Esophagus squamous epithelium (tissue), 5 donors: ENCODE results near the gene GBGT1. TPM values are rescaled to one million over a fixed set of nuclear protein-coding genes. Genes with fewer than 3 reads are reported as not detected.

Experiments
- DNase-seq: peaks from one replicate; lab custom pipeline; 2025; lab: John Stamatoyannopoulos, UW
- H3K27ac ChIP-seq, 4 donors: fragments of 200-600 bp; sonication (generic); one replicate each; pipeline ENCODE4 v1.5.1; 2016 to 2019; ENCODE audit warnings: mild to moderate bottlenecking in 1 of 4
- H3K27me3 ChIP-seq, 4 donors: fragments of 200-600 bp; sonication (generic); 1 replicate in 3 of 4; 2 replicates in 1 of 4; pipeline versions ENCODE4 v1.5.1 to v1.6.0; 2017 to 2021; ENCODE audit warnings: antibody characterized with exemption in 1 of 4
- H3K36me3 ChIP-seq, 3 donors: fragments of 200-600 bp; sonication (generic); one replicate each; pipeline ENCODE4 v1.5.1; 2016 to 2019
- H3K4me1 ChIP-seq, 3 donors: fragments of 200-600 bp; sonication (generic); one replicate each; pipeline ENCODE4 v1.5.1; 2017 to 2019
- H3K4me3 ChIP-seq, 4 donors: fragments of 200-600 bp; sonication (generic); 1 replicate in 3 of 4; 2 replicates in 1 of 4; pipeline ENCODE4 v1.5.1; 2016 to 2019; ENCODE audit warnings: mild to moderate bottlenecking in 2 of 4, moderate library complexity in 1 of 4
- H3K9me3 ChIP-seq, 3 donors: fragments of 200-600 bp; sonication (generic); one replicate each; pipeline ENCODE4 v1.5.1; 2016 to 2019
- POLR2A ChIP-seq, 4 donors: fragments of 450-650 bp; IDR thresholded peaks; one replicate each; pipeline ENCODE4 v1.6.1; 2017; ENCODE audit warnings: antibody characterized with exemption in 4 of 4, mild to moderate bottlenecking in 4 of 4, moderate library complexity in 3 of 4
- WGBS, 2 donors: methylation state at CpG; one replicate each; pipeline ENCODE4 v1.1.5; 2018; 5-methylcytosine and 5-hydroxymethylcytosine counted together
- intact Hi-C: fragments of 100-400 bp; cut with DNase I; formaldehyde crosslinking; loops from one replicate; pipeline ENCODE4 v1.15.0; 2022
- total RNA-seq, 4 donors: library from RNA; depleted of rRNA; stranded (reverse); fragments of >200 nt; gene quantifications; one replicate each; pipeline ENCODE4 v1.1.0, GENCODE V29; 2016
- TF ChIP-seq, protein P1 (sequence below), 6 experiments: fragments of 450-650 bp in 4 of 6; fragments of 200-600 bp in 2 of 6; sonication (generic) in 2 of 6; IDR thresholded peaks; one replicate each; pipeline ENCODE4 v1.5.1; 2016 to 2019; ENCODE audit warnings: antibody characterized with exemption in 6 of 6, mild to moderate bottlenecking in 4 of 6, moderate library complexity in 4 of 6
- donor health status: DM: yes; HTN: yes; CAD: no.

GBGT1 gene
- total RNA-seq, 4 donors from 2014 or later = 3.0 to 8.8 (median 3.8) TPM

DNA sequence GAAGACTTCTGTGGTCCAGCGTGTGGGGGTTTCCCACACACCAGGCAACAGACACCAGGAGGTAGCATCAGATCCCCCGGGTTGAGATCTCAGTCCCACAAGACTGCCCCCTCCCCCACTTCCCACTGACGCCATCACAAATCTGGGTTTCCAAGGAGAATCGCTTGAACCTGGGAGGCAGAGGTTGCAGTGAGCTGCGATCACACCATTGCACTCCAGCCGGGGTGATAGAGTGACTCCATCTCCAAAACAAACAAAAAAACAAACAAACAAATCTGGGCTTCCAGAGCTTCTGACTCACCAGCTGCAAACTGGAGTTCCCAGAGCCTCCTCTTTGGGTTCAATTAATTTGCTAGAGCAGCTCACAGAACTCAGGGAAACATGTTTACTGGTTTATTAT lies 4.7 kb upstream of the GBGT1 start:
- H3K4me1 ChIP-seq = peaks cover 7 to 11% (median 11%) of the 10 kb centered on the region in 3 donors
- H3K27me3 ChIP-seq = peaks cover 0 to 25% (median 0%) of the 10 kb centered on the region in 4 donors
- no peak overlapping the region for H3K4me3 ChIP-seq
- intact Hi-C loops = no loop called here
- no peaks in the 10 kb centered on the region for H3K9me3 ChIP-seq
- DNase-seq = no peak
- TF ChIP-seq POLR2A (IDR thresholded peaks at IDR 0.05) = no peak
- TF ChIP-seq, protein P1, sequence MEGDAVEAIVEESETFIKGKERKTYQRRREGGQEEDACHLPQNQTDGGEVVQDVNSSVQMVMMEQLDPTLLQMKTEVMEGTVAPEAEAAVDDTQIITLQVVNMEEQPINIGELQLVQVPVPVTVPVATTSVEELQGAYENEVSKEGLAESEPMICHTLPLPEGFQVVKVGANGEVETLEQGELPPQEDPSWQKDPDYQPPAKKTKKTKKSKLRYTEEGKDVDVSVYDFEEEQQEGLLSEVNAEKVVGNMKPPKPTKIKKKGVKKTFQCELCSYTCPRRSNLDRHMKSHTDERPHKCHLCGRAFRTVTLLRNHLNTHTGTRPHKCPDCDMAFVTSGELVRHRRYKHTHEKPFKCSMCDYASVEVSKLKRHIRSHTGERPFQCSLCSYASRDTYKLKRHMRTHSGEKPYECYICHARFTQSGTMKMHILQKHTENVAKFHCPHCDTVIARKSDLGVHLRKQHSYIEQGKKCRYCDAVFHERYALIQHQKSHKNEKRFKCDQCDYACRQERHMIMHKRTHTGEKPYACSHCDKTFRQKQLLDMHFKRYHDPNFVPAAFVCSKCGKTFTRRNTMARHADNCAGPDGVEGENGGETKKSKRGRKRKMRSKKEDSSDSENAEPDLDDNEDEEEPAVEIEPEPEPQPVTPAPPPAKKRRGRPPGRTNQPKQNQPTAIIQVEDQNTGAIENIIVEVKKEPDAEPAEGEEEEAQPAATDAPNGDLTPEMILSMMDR (IDR thresholded peaks at IDR 0.05) = no peak
- WGBS, 2 donors = 54 to 56% methylated on average over 4 to 5 of the region's 6 CpGs
- no peak overlapping the region for H3K27ac ChIP-seq
- H3K36me3 ChIP-seq = no peaks in the 10 kb centered on the region

DNA sequence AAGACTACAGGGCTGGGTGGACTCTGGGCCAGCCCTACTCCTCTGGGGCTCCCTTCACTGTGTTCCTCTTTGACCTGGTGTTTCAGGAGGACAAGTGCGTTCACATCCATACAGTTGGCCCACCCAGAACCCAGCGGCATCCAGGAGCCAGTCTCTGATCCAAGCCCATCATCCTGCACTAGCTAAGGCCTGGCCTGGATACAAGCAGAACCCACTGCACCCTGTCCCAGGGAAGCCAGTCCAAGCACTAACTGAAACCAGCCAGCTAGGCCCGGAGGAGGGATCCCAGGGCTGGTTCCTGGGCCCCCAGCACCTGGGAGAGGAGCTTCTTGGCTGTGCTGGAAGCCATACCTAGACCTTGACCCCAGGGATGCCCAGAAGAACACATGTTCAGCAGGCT lies 4.1 kb upstream of the GBGT1 start:
- no peaks in the 10 kb centered on the region for H3K36me3 ChIP-seq
- H3K27me3 ChIP-seq = peaks cover 0 to 32% (median 0%) of the 10 kb centered on the region in 4 donors
- no peak overlapping the region for H3K4me3 ChIP-seq
- peaks cover 14 to 18% (median 18%) of the 10 kb centered on the region in 3 donors for H3K4me1 ChIP-seq
- intact Hi-C loops = no loop called here
- no peak overlapping the region for H3K27ac ChIP-seq
- H3K9me3 ChIP-seq = no peaks in the 10 kb centered on the region
- 100% methylated on average over 2 of the region's 3 CpGs; no CpG with 5 or more reads in 1 of the 2 donors for WGBS, 2 donors
- no peak for DNase-seq
- TF ChIP-seq POLR2A (IDR thresholded peaks at IDR 0.05) = no peak
- TF ChIP-seq, protein P1 (IDR thresholded peaks at IDR 0.05) = no peak

DNA sequence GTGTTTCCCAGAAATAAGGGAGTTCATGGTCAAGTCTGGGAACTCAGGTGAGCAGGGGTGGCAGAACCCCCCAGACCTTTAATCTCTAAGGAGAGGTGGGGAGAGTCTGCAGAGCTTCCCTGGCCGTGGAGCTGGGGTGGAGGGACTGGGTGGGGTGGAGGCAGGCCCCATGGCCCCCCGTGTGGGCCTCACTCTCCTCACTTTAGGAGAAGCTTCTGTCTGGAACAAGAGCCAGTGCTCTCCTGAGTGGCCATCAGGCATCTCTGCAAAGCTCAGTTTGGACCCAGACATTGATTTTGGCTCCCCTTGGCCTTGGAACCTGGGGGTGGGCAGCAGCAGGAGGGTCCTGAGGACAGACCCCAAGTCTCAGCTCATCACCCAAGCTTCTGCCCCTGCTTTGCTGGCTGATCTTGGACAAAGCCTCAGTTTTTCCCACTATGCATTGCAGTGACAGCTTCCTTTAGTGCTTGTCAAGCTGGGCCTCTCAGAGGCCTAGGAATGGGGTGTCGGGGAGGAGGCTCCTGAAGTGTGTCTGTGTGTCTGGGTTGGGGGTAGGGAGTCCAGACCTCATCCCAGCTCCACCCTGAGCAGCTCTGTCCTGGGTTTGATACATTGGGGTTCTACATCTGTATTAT lies 3.5 kb upstream of the GBGT1 start:
- no peak for DNase-seq
- no CpG with 5 or more reads among the region's 3 CpGs for WGBS, 2 donors
- Histone ChIP-seq H3K9me3 (no peaks in the 10 kb centered on the region), H3K27ac (no peak overlapping the region), H3K27me3 (peaks cover 0 to 35% (median 0%) of the 10 kb centered on the region in 4 donors), H3K36me3 (no peaks in the 10 kb centered on the region), H3K4me3 (no peak overlapping the region), H3K4me1 (peaks cover 18 to 24% (median 22%) of the 10 kb centered on the region in 3 donors)
- TF ChIP-seq POLR2A (IDR thresholded peaks at IDR 0.05) = no peak
- TF ChIP-seq, protein P1 (IDR thresholded peaks at IDR 0.05) = no peak
- intact Hi-C loops = no loop called here

DNA sequence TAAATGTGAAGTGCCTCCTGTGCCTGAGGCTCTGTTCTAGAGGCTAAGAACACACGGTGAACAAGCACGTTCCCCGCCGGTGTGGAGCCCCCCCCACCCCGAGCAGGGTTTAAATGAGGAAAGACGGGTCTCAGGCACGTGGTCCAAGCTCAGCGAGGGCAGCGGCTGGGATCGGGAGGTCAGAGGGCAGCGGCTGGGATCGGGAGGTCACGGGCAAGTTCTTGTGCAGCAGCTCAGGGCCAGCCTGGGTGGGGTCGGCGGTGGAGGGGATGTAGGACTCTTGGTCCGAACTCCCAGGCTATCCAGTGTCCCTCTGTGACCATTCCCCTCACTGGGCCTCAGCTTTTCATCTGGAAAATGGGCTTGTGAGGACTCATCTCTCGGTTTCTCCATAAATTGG lies 2.7 kb upstream of the GBGT1 start:
- no peak overlapping the region for H3K4me3 ChIP-seq
- H3K9me3 ChIP-seq = no peaks in the 10 kb centered on the region
- TF ChIP-seq POLR2A (IDR thresholded peaks at IDR 0.05) = no peak
- no peak for DNase-seq
- intact Hi-C loops = no loop called here
- 66 to 75% methylated on average over 4 to 8 of the region's 17 CpGs for WGBS, 2 donors
- H3K27ac ChIP-seq = no peak overlapping the region
- no peaks in the 10 kb centered on the region for H3K36me3 ChIP-seq
- peaks cover 22 to 30% (median 22%) of the 10 kb centered on the region in 3 donors for H3K4me1 ChIP-seq
- H3K27me3 ChIP-seq = peaks cover 0 to 27% (median 0%) of the 10 kb centered on the region in 4 donors

DNA sequence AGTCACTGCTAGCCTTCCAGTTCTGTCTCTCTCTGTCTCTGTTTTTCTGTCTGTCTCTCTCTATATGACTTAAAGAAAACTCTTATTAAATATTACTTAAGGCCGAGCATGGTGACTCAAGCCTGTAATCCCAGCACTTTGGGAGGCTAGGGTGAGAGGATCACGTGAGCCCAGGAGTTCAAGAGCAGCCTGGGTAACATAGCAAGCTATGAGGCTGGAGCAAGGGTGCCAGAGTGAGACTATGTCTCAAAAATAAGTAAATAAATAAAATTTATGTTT lies 1.7 kb upstream of the GBGT1 start:
- peaks cover 22 to 39% (median 25%) of the 10 kb centered on the region in 3 donors for H3K4me1 ChIP-seq
- H3K27ac ChIP-seq = no peak overlapping the region
- H3K4me3 ChIP-seq = no peak overlapping the region
- intact Hi-C loops = no loop called here
- no peak for DNase-seq
- H3K27me3 ChIP-seq = peaks cover 0 to 18% (median 0%) of the 10 kb centered on the region in 4 donors
- no peak for TF ChIP-seq POLR2A (IDR thresholded peaks at IDR 0.05)
- TF ChIP-seq, protein P1 (IDR thresholded peaks at IDR 0.05) = no peak
- no peaks in the 10 kb centered on the region for H3K9me3 ChIP-seq
- H3K36me3 ChIP-seq = no peaks in the 10 kb centered on the region
- WGBS, 2 donors = 85 to 86% methylated on average over 2 of the region's 2 CpGs
